Iris pigment epithelial cell (primary cell): ENCODE results near the gene HSD17B2.

Experiments used
- DNase-seq: peaks from one replicate; pipeline ENCODE4 v3.0.0-alpha.2; 2011; ENCODE audit warnings: low read depth

Gene HSD17B2

GRCh38 chr16:82049484-82049883 lies 14.4 kb downstream of the HSD17B2 start:
- no peak for DNase-seq

GRCh38 chr16:82050506-82050905 lies 15.5 kb downstream of the HSD17B2 start:
- DNase-seq, result no peak

GRCh38 chr16:82050909-82051357 lies 15.9 kb downstream of the HSD17B2 start:
- no peak for DNase-seq

- no peak for DNase-seq
Measured at GRCh38 chr16:82051656-82052055, 16.6 kb downstream of the HSD17B2 start.

GRCh38 chr16:82055117-82055516 lies 20.1 kb downstream of the HSD17B2 start:
- DNase-seq, result no peak

- no peak for DNase-seq
Measured at GRCh38 chr16:82055728-82056549, 20.9 kb downstream of the HSD17B2 start.

GRCh38 chr16:82056550-82056896 lies 21.5 kb downstream of the HSD17B2 start:
- DNase-seq, result no peak

GRCh38 chr16:82059161-82059982 lies 24.3 kb downstream of the HSD17B2 start:
- DNase-seq, result no peak

- peak; percentile 3 for DNase-seq
Measured at GRCh38 chr16:82059983-82060421, 24.9 kb downstream of the HSD17B2 start.

- peak; percentile 47 for DNase-seq
Measured at GRCh38 chr16:82061861-82062525, 26.9 kb downstream of the HSD17B2 start.

- DNase-seq, result peak; percentile 56
Measured at GRCh38 chr16:82062645-82063058, 27.6 kb downstream of the HSD17B2 start.

GRCh38 chr16:82063456-82064082 lies 28.5 kb downstream of the HSD17B2 start:
- no peak for DNase-seq

GRCh38 chr16:82067042-82067803 lies 32.2 kb downstream of the HSD17B2 start:
- DNase-seq, result peak; percentile 3

- no peak for DNase-seq
Measured at GRCh38 chr16:82067804-82068325, 32.8 kb downstream of the HSD17B2 start.

GRCh38 chr16:82070656-82071369 lies 35.8 kb downstream of the HSD17B2 start:
- peak; percentile 51 for DNase-seq

GRCh38 chr16:82071421-82071820 lies 36.4 kb downstream of the HSD17B2 start:
- DNase-seq, result no peak

GRCh38 chr16:82072313-82072712 lies 37.3 kb downstream of the HSD17B2 start:
- DNase-seq, result no peak

GRCh38 chr16:82074019-82074558 lies 39.0 kb downstream of the HSD17B2 start:
- no peak for DNase-seq

- no peak for DNase-seq
Measured at GRCh38 chr16:82078125-82078524, 43.1 kb downstream of the HSD17B2 start.

- DNase-seq, result no peak
Measured at GRCh38 chr16:82079892-82080291, 44.8 kb downstream of the HSD17B2 start.
